Smooth muscle cell (in vitro differentiated cells): ENCODE measurements around the gene FGGY. TPM values are rescaled to one million over a fixed set of nuclear protein-coding genes. Genes with fewer than 3 reads are reported as not detected.
A peak's percentile ranks its signal among the peaks of the same experiment; 100 is the strongest.

Source experiments
- DNase-seq: peaks from one replicate; lab custom pipeline; 2025; ENCODE audit not compliant: unreplicated experiment; lab: John Stamatoyannopoulos, UW
- H2AFZ ChIP-seq: fragments of 200-600 bp; sonication (generic); 2 replicates; pipeline ENCODE4 v1.6.0; 2016; ENCODE audit warnings: antibody characterized with exemption, low read depth, mild to moderate bottlenecking
- H3F3A ChIP-seq: fragments of 200-600 bp; sonication (generic); 2 replicates; pipeline ENCODE4 v1.6.0; 2017; ENCODE audit warnings: antibody characterized with exemption, low read depth
- H3K27ac ChIP-seq: fragments of 200-600 bp; sonication (generic); 2 replicates; pipeline ENCODE4 v1.5.1; 2016; ENCODE audit warnings: low read depth, mild to moderate bottlenecking
- H3K27me3 ChIP-seq: fragments of 200-600 bp; sonication (generic); 2 replicates; pipeline ENCODE4 v1.6.1; 2016; ENCODE audit warnings: low read depth, mild to moderate bottlenecking
- H3K36me3 ChIP-seq: fragments of 200-600 bp; sonication (generic); 2 replicates; pipeline ENCODE4 v1.5.1; 2016; ENCODE audit warnings: low read depth
- H3K4me1 ChIP-seq: fragments of 200-600 bp; sonication (generic); 2 replicates; pipeline ENCODE4 v1.5.1; 2016; ENCODE audit warnings: low read depth
- H3K4me2 ChIP-seq: fragments of 200-600 bp; sonication (generic); 2 replicates; pipeline ENCODE4 v1.6.0; 2016; ENCODE audit warnings: mild to moderate bottlenecking
- H3K4me3 ChIP-seq: fragments of 200-600 bp; sonication (generic); 2 replicates; pipeline ENCODE4 v1.5.1; 2016; ENCODE audit warnings: mild to moderate bottlenecking
- H3K79me2 ChIP-seq: fragments of 200-600 bp; sonication (generic); 2 replicates; pipeline ENCODE4 v1.6.0; 2016; ENCODE audit warnings: low read depth, mild to moderate bottlenecking
- H3K9ac ChIP-seq: fragments of 200-600 bp; sonication (generic); 2 replicates; pipeline ENCODE4 v1.6.0; 2016; ENCODE audit warnings: low read depth
- H3K9me3 ChIP-seq: fragments of 200-600 bp; sonication (generic); replicated peaks from 2 replicates; pipeline ENCODE4 v1.5.1; 2016; ENCODE audit warnings: low read depth
- H4K20me1 ChIP-seq: fragments of 200-600 bp; sonication (generic); 2 replicates; pipeline ENCODE4 v1.6.0; 2016; ENCODE audit warnings: low read depth
- CTCF ChIP-seq: fragments of 200-600 bp; sonication (generic); IDR thresholded peaks from 2 replicates; pipeline ENCODE4 v1.5.1; 2017; ENCODE audit warnings: borderline replicate concordance, mild to moderate bottlenecking, antibody characterized with exemption; ENCODE audit not compliant: insufficient read depth, poor library complexity, severe bottlenecking
- WGBS: methylation state at CpG from one replicate; pipeline ENCODE4 v1.1.7; 2016; ENCODE audit warnings: low lambda C conversion rate; 5-methylcytosine and 5-hydroxymethylcytosine counted together
- polyA plus RNA-seq: library from polyadenylated mRNA; unstranded; fragments of >200 nt; fragmentation: Nextera tagmentation; extraction: Ambion mirVana; gene quantifications from 2 replicates; pipeline ENCODE4 v1.2.1, GENCODE V29; 2016
- total RNA-seq: library from RNA; depleted of rRNA; stranded (reverse); fragments of >200 nt; gene quantifications from 2 replicates; pipeline ENCODE4 v1.2.3, GENCODE V29; 2014

Gene FGGY
- total and polyA plus RNA-seq, 2 experiments from 2014 or later = 5.1 to 9.2 TPM

GRCh38 chr1:59701376-59701775 is 404.5 kb downstream of the FGGY start:
- WGBS = 71% methylated on average over 3 of the region's 3 CpGs
- H3K4me1 ChIP-seq = peaks cover 34% of the 10 kb centered on the region

GRCh38 chr1:59703226-59703917 is 406.5 kb downstream of the FGGY start:
- Histone ChIP-seq H3K9ac (no peak overlapping the region), H3K4me1 (peaks cover 20% of the 10 kb centered on the region), H3K4me2 (peak overlapping the region; percentile 21), H3K27me3 (no peaks in the 10 kb centered on the region), H3K4me3 (no peak overlapping the region), H4K20me1 (no peaks in the 10 kb centered on the region), H2AFZ (no peak overlapping the region), H3K27ac (peak overlapping the region; percentile 82), H3K9me3 (no peaks in the 10 kb centered on the region), H3K36me3 (no peaks in the 10 kb centered on the region), H3K79me2 (no peaks in the 10 kb centered on the region), H3F3A (peaks cover 26% of the 10 kb centered on the region)
- no peak for TF ChIP-seq CTCF
- 84% methylated on average over 1 of the region's 1 CpG for WGBS
- DNase-seq = no peak

More at GRCh38 chr1:59701376-59701775, 404.5 kb downstream of the FGGY start:
- Histone ChIP-seq H3K27me3 (no peaks in the 10 kb centered on the region), H4K20me1 (no peaks in the 10 kb centered on the region), H3F3A (peaks cover 19% of the 10 kb centered on the region), H3K4me2 (no peak overlapping the region), H3K36me3 (no peaks in the 10 kb centered on the region), H3K79me2 (no peaks in the 10 kb centered on the region), H3K27ac (peak overlapping the region; percentile 3), H3K9me3 (no peaks in the 10 kb centered on the region), H3K9ac (no peak overlapping the region), H3K4me3 (no peak overlapping the region), H2AFZ (no peak overlapping the region)
- no peak for TF ChIP-seq CTCF
- DNase-seq = no peak

- no peak for TF ChIP-seq CTCF
- Histone ChIP-seq H3K79me2 (no peaks in the 10 kb centered on the region), H3K4me3 (no peak overlapping the region), H3K4me1 (peaks cover 14% of the 10 kb centered on the region), H4K20me1 (no peaks in the 10 kb centered on the region), H3F3A (peaks cover 26% of the 10 kb centered on the region), H3K4me2 (peak overlapping the region; percentile 21), H3K27me3 (no peaks in the 10 kb centered on the region), H3K36me3 (no peaks in the 10 kb centered on the region), H3K9ac (no peak overlapping the region), H3K27ac (peak overlapping the region; percentile 82), H3K9me3 (no peaks in the 10 kb centered on the region), H2AFZ (no peak overlapping the region)
- WGBS = 58% methylated on average over 6 of the region's 6 CpGs
- DNase-seq = no peak
Measured at GRCh38 chr1:59703918-59704378, 407.1 kb downstream of the FGGY start.

GRCh38 chr1:59704716-59705115 is 407.8 kb downstream of the FGGY start:
- no peaks in the 10 kb centered on the region for H4K20me1 ChIP-seq
- peak overlapping the region; percentile 82 for H3K27ac ChIP-seq
- peaks cover 26% of the 10 kb centered on the region for H3F3A ChIP-seq
- 92% methylated on average over 2 of the region's 2 CpGs for WGBS
- TF ChIP-seq CTCF = no peak
- H3K79me2 ChIP-seq = no peaks in the 10 kb centered on the region
- H3K9me3 ChIP-seq = no peaks in the 10 kb centered on the region
- no peak overlapping the region for H3K4me3 ChIP-seq
- no peak overlapping the region for H3K4me2 ChIP-seq
- H3K36me3 ChIP-seq = no peaks in the 10 kb centered on the region
- H3K9ac ChIP-seq = no peak overlapping the region
- DNase-seq = no peak
- H3K27me3 ChIP-seq = no peaks in the 10 kb centered on the region
- H3K4me1 ChIP-seq = peaks cover 11% of the 10 kb centered on the region
- H2AFZ ChIP-seq = no peak overlapping the region
